ENCODE measurements around the gene BRINP3.

The BRINP3 gene

DNA sequence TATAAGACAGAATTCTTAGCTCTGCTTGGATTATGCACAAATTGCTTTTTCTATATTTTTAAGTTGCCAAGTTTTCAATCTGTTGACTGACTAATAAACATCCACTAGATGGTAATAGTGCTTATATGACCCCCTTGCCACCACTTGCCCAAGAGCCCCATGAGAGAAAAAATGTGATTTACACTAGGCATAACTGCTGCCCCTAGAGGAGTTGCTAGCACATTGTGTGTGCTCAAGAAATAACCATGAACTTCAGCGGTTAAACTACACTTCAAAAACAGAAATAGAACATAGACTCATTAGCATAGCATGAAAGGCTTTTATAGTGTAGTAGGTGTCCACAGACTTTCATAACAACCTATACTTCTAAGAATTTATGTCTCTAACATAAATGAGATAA is 61.4 kb downstream of the BRINP3 start:
- H3K27ac ChIP-seq: no peak overlapping the region

DNA sequence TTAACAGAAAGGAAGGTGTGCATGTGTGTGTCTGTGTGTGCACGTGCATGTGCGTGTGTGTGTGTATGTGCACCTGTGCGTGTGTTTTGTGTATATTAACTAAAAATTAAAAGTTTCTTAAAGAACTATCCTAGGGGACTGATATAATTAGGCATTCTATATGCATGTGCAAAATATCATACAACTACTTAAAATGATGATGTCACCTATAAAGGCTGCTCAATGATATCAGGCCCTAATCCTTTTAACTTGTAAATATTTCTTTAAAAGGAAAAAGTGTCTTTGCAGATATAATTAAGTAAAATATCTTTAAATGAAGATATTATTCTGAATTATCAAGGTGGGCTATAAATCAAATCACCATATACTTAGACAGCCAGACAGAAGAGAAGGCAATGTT is 64.5 kb downstream of the BRINP3 start:
- no peak for TF ChIP-seq ZFX (IDR thresholded peaks at IDR 0.05)

More for the DNA sequence above, 61.4 kb downstream of the BRINP3 start:
- TF ChIP-seq, protein P1, sequence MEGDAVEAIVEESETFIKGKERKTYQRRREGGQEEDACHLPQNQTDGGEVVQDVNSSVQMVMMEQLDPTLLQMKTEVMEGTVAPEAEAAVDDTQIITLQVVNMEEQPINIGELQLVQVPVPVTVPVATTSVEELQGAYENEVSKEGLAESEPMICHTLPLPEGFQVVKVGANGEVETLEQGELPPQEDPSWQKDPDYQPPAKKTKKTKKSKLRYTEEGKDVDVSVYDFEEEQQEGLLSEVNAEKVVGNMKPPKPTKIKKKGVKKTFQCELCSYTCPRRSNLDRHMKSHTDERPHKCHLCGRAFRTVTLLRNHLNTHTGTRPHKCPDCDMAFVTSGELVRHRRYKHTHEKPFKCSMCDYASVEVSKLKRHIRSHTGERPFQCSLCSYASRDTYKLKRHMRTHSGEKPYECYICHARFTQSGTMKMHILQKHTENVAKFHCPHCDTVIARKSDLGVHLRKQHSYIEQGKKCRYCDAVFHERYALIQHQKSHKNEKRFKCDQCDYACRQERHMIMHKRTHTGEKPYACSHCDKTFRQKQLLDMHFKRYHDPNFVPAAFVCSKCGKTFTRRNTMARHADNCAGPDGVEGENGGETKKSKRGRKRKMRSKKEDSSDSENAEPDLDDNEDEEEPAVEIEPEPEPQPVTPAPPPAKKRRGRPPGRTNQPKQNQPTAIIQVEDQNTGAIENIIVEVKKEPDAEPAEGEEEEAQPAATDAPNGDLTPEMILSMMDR (conservative IDR thresholded peaks at IDR 0.05): peak; percentile 22
- TF ChIP-seq ZFX (IDR thresholded peaks at IDR 0.05): no peak

DNA sequence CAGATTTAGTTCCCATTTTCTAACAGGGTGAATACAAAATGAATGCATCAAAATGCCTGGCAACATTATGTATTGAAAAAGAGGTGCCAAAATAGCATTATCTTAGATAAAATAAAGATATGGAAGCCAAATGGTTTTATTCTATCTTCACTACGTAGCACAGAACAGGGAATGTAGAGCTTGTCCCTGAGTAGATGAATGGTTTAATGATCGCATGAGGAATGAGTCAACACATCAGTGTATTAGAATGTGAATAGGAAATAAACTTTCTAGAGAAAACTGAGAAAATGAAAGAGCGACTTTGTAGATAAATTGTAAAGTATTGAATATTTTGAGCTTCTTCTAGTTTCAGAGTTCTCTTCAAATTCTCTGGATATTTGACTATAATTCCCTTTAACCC is 74.3 kb downstream of the BRINP3 start:
- no peak overlapping the region for H3K27ac ChIP-seq
- TF ChIP-seq, protein P1 (conservative IDR thresholded peaks at IDR 0.05): no peak
- no peak for TF ChIP-seq ZFX (IDR thresholded peaks at IDR 0.05)

More for the DNA sequence above, 64.5 kb downstream of the BRINP3 start:
- H3K27ac ChIP-seq: no peak overlapping the region

DNA sequence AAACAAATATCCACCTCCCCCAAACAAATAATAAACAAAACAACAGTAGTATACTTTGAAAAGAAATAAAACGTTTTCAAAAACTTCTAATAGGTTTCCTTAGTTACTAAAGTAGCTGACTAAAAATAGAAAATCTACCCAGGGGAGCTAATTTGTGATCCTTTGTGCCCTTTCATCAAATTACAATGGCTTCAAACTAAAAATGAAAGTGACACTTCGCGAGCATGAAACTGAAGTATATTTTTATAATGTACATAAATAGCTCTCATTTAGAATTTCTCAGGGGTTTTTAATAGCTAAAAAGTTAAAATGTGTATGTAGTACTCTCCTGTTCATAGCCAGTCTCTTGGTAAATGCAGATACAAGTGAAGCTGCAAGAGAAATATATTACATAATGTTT is 78.4 kb downstream of the BRINP3 start:
- TF ChIP-seq, protein P1 (conservative IDR thresholded peaks at IDR 0.05): no peak
- TF ChIP-seq ZFX (IDR thresholded peaks at IDR 0.05): no peak
- no peak overlapping the region for H3K27ac ChIP-seq

DNA sequence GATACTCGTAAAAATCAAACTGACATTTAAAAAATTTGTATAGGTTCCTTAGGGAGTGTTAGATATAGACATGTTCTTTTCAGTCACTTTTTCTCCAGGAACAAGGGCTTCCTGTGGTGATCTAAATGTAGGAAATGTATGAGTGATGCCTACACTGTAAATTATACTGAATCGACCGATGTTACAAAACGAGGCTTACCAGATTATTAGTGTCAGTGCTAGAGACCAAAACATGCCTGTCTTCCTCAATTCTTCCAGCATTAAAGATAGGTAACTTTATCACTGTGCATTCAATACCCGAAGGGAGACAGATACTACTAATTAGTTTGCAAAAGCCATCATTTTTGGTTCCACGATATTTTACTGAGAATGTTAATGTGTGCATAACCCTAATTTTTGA is 86.1 kb downstream of the BRINP3 start:
- no peak overlapping the region for H3K27ac ChIP-seq
- no peak for TF ChIP-seq ZFX (IDR thresholded peaks at IDR 0.05)
- TF ChIP-seq, protein P1 (conservative IDR thresholded peaks at IDR 0.05): no peak

DNA sequence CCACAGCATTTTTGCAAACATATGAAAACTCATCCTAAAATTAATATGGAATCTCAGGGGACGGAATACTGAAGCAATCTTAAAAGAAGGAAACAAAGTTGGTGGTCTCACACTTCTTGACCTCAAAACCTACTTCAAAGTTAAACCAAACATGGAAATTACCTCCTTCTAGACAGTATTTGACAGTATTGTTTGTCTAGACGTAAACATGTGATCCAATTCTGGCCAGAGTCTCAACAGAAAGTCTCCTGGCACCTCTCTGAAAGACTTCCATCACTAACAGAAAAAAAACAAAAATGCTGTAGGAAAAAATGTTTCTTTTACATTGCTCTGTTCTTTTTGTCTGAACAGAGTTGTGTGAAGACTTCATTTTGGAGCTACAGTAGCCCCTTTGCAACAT is 99.7 kb downstream of the BRINP3 start:
- TF ChIP-seq ZFX (IDR thresholded peaks at IDR 0.05): no peak
- TF ChIP-seq, protein P1 (conservative IDR thresholded peaks at IDR 0.05): no peak
- H3K27ac ChIP-seq: no peak overlapping the region

DNA sequence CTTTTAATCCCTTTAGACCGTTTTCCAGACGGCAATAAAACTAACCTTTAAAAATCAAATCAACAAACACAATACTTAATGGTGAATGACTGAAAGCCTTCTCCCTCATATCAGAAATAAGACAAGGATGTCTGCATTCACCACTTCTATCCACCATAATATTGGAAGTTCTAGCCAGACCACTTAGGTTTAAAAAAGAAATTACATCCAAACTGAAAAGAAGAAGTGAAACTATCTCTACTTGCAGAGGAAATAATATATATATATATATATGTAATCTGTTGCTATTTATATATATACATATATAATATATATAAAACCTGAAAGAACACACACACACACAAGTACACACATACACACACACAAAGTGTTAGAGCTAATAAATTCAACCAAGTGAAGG is 100.4 kb downstream of the BRINP3 start:
- TF ChIP-seq, protein P1 (conservative IDR thresholded peaks at IDR 0.05): no peak
- no peak for TF ChIP-seq ZFX (IDR thresholded peaks at IDR 0.05)
- no peak overlapping the region for H3K27ac ChIP-seq

DNA sequence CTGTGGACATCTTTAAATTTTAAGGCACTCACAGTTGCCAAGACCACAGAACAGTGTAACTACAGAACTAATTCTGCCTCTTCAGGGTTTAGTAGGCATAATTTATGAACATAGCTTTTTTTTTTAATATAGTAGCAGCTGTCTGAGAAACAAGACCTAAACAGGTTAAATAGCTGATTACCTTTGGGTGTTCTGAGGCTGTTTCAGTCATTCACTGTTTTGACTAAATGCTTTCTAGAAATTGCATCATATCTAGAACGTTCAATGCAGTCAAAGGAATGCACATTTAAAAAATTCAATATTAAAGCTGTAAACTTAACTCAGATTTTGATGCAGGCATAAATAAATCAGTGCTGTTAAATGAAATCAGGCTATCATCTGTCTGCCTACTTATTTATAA is 101.6 kb downstream of the BRINP3 start:
- no peak overlapping the region for H3K27ac ChIP-seq
- TF ChIP-seq, protein P1 (conservative IDR thresholded peaks at IDR 0.05): no peak

Data from C4-2B (cell line).